ENCODE measurements around the gene FZD2.

Gene FZD2

DNA sequence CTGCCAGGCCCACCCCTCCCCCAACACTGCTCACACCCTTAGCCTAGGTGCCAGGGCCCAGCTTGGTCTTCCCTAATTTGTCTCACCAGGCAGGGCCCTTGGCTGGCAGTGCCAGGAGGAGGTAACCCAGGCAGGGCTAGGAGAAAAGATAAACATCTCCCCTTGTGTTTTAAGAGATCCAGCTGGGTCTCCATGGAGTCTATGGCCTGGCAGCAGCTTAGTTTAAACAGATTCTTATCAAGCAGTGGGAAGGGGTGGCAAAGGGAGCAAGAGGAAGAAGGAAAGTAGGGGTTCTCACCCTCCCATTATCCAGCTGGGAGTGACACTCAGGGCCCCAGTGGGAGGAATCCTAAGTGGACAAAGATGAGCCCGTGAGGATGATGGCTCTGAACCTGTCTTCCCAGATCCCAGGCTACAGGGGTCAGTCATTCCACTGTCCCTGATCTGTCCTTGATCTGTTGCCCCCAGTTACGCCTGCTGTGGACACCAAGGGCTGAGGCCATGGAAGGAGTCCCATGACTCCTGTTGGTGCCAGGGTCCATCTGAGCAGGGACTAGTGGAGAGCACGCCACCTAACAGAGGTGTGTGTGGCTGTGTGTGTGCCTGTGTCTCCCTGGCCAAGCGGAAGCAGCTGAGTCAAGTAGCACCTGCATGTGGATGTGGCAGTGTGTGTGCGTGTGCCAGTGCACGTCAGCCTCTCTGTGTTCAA lies 51.6 kb downstream of the FZD2 start:
- no peak for DNase-seq

DNA sequence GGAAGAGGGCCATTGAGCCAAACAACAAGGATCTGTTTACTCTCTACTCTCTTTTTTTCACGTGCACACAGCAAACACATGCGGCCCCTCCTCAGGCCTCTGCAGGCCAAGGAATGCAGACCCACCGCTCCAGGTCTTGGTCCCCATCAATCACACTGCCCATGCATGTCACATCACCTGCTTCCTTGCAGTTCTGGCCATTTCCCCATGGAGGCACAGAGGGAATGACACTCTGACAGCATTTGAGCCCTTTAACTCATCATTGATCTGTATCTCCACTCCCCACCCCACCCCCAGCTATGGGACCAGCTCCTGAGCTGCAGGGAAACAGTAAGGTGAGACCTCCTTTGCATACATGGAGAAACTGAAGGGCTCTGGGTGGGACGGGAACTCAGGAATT lies 53.0 kb downstream of the FZD2 start:
- DNase-seq: no peak

Data from right forelimb (tissue), 1 donor.